DOHH2 (cell line): ENCODE data around the gene SDE2.
"Not testable (repeated sequence)": the region's sequence is repeated elsewhere in the genome, so short reads cannot be mapped to it uniquely, and the experiment has no call there.

Source experiments
- EZH2phosphoT487 ChIP-seq: fragments of 200-600 bp; sonication (generic); IDR thresholded peaks from 2 replicates; pipeline ENCODE4 v1.6.1; 2017; ENCODE audit warnings: borderline replicate concordance, mild to moderate bottlenecking, antibody characterized with exemption, low read length, moderate library complexity, mixed read lengths
- TF ChIP-seq, protein P1 (sequence below): fragments of 200-600 bp; sonication (generic); IDR thresholded peaks from one replicate; pipeline ENCODE4 v1.5.1; 2014; ENCODE audit warnings: antibody characterized with exemption, mild to moderate bottlenecking, low read depth, low read length; ENCODE audit not compliant: poor library complexity, severe bottlenecking

DNA sequence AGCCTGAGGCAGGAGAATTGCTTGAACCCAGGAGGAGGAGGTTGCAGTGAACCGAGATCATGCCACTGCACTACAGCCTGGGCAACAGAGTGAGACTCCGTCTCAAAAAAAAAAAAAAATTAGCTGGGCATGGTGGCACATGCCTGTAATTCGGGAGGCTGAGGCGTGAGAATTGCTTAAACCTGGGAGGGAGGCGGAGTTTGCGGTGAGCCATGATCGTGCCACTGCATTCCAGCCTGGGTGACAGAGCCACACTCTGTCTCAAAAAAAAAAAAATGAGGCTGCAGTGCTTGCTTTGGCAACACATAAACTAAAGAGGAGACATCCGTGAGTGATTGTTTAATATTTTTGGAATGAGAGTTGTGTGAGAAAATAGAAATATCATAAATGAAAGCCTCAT is 63.1 kb downstream of the SDE2 start:
- TF ChIP-seq, protein P1, sequence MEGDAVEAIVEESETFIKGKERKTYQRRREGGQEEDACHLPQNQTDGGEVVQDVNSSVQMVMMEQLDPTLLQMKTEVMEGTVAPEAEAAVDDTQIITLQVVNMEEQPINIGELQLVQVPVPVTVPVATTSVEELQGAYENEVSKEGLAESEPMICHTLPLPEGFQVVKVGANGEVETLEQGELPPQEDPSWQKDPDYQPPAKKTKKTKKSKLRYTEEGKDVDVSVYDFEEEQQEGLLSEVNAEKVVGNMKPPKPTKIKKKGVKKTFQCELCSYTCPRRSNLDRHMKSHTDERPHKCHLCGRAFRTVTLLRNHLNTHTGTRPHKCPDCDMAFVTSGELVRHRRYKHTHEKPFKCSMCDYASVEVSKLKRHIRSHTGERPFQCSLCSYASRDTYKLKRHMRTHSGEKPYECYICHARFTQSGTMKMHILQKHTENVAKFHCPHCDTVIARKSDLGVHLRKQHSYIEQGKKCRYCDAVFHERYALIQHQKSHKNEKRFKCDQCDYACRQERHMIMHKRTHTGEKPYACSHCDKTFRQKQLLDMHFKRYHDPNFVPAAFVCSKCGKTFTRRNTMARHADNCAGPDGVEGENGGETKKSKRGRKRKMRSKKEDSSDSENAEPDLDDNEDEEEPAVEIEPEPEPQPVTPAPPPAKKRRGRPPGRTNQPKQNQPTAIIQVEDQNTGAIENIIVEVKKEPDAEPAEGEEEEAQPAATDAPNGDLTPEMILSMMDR, result not testable (repeated sequence)
- TF ChIP-seq EZH2phosphoT487, result not testable (repeated sequence)
